Esophagus squamous epithelium (tissue), 4 donors: ENCODE results near the gene CAGE1.

Source experiments
- CTCF ChIP-seq, 6 experiments: fragments of 450-650 bp in 4 of 6; fragments of 200-600 bp in 2 of 6; sonication (generic) in 2 of 6; IDR thresholded peaks; one replicate each; pipeline ENCODE4 v1.5.1; 2016 to 2019; ENCODE audit warnings: antibody characterized with exemption in 6 of 6, mild to moderate bottlenecking in 4 of 6, moderate library complexity in 4 of 6
- POLR2A ChIP-seq, 4 donors: fragments of 450-650 bp; IDR thresholded peaks; one replicate each; pipeline ENCODE4 v1.6.1; 2017; ENCODE audit warnings: antibody characterized with exemption in 4 of 4, mild to moderate bottlenecking in 4 of 4, moderate library complexity in 3 of 4

GRCh38 chr6:7432391-7433120, 43.0 kb upstream of the CAGE1 start:
- TF ChIP-seq CTCF (IDR thresholded peaks at IDR 0.05) (no peak), POLR2A (IDR thresholded peaks at IDR 0.05) (no peak)
